Mucosa of descending colon (tissue), 3 donors: Measurements from ENCODE around the gene PIP5K1C. TPM values are rescaled to one million over a fixed set of nuclear protein-coding genes. Genes with fewer than 3 reads are reported as not detected.

Experiments
- ATAC-seq: fragments of 200-7000 bp; cut with Tn5 transposase; one replicate; pipeline ENCODE4 v1.9.1; 2020; ENCODE audit warnings: mild to moderate bottlenecking, moderate library complexity
- DNase-seq, 3 donors: peaks; one replicate each; pipeline ENCODE4 v3.0.0-alpha.2; 2020
- H3K36me3 ChIP-seq: fragments of 200-600 bp; one replicate; pipeline ENCODE4 v1.8.0; 2021; ENCODE audit warnings: low read depth, mild to moderate bottlenecking
- H3K4me1 ChIP-seq: fragments of 200-600 bp; one replicate; pipeline ENCODE4 v1.8.0; 2021; ENCODE audit warnings: low read depth, mild to moderate bottlenecking
- H3K4me3 ChIP-seq: fragments of 200-600 bp; one replicate; pipeline ENCODE4 v1.8.0; 2021; ENCODE audit warnings: mild to moderate bottlenecking
- H3K9me3 ChIP-seq: fragments of 200-600 bp; one replicate; pipeline ENCODE4 v1.8.0; 2021; ENCODE audit warnings: mild to moderate bottlenecking
- CTCF ChIP-seq: fragments of 200-600 bp; IDR thresholded peaks from one replicate; pipeline ENCODE4 v1.8.0; 2022; ENCODE audit warnings: antibody characterized with exemption, mild to moderate bottlenecking
- intact Hi-C, 2 donors: fragments of 100-400 bp; cut with DNase I in 1 of 2; cut with micrococcal nuclease in 1 of 2; formaldehyde crosslinking; loops; one replicate each; pipeline versions ENCODE4 v1.11.0 to v1.11.1; 2022; cut with DNase I, micrococcal nuclease
- total RNA-seq, 3 donors: library from RNA; stranded (reverse); fragmentation: NEBNext Ultra II Directional in 2 of 3; extraction: Animal tissue kit (Norgen Biotek cat#: 25700) in 2 of 3; gene quantifications; one replicate each; pipeline versions ENCODE4 v1.2.1 to v1.2.4, GENCODE V29; 2021 to 2023
- donor health status: DM: no; HTN: no; CAD: no; lungs with moderate emphysema.
- donor health status: DM: no; HTN: no; CAD: no.
- donor health status: DM: no; HTN: yes; CAD: no.

Gene PIP5K1C
- total RNA-seq, 3 donors from 2014 or later, result 23.1 to 95.2 (median 23.2) TPM

- no peak for TF ChIP-seq CTCF
- no peak for DNase-seq
- H3K4me3 ChIP-seq, result no peak overlapping the region
- no peaks in the 10 kb centered on the region for H3K36me3 ChIP-seq
- ATAC-seq, result no peak
- no peaks in the 10 kb centered on the region for H3K4me1 ChIP-seq
- no peaks in the 10 kb centered on the region for H3K9me3 ChIP-seq
- intact Hi-C loops, result no loop called here
Observed at GRCh38 chr19:3595521-3596061, 104.7 kb downstream of the PIP5K1C start.

- no peak for ATAC-seq
- Histone ChIP-seq H3K36me3 (no peaks in the 10 kb centered on the region), H3K9me3 (no peaks in the 10 kb centered on the region), H3K4me3 (no peak overlapping the region), H3K4me1 (no peaks in the 10 kb centered on the region)
- no peak for TF ChIP-seq CTCF
- intact Hi-C loops, result no loop called here
- no peak for DNase-seq
Observed at GRCh38 chr19:3593156-3593555, 107.1 kb downstream of the PIP5K1C start.

- H3K36me3 ChIP-seq, result no peaks in the 10 kb centered on the region
- no peak for ATAC-seq
- intact Hi-C loops, result no loop called here
- no peak for TF ChIP-seq CTCF
- H3K9me3 ChIP-seq, result no peaks in the 10 kb centered on the region
- H3K4me1 ChIP-seq, result no peaks in the 10 kb centered on the region
- no peak for DNase-seq
- no peak overlapping the region for H3K4me3 ChIP-seq
Observed at GRCh38 chr19:3591876-3592613, 108.2 kb downstream of the PIP5K1C start.

- H3K36me3 ChIP-seq, result no peaks in the 10 kb centered on the region
- ATAC-seq, result no peak
- no peak overlapping the region for H3K4me3 ChIP-seq
- intact Hi-C loops, result no loop called here
- H3K9me3 ChIP-seq, result no peaks in the 10 kb centered on the region
- no peak for DNase-seq
- no peak for TF ChIP-seq CTCF
- no peaks in the 10 kb centered on the region for H3K4me1 ChIP-seq
Observed at GRCh38 chr19:3590991-3591659, 109.1 kb downstream of the PIP5K1C start.

GRCh38 chr19:3589949-3590348, 110.3 kb downstream of the PIP5K1C start:
- intact Hi-C loops, result no loop called here
- no peak for ATAC-seq
- Histone ChIP-seq H3K4me3 (no peak overlapping the region), H3K36me3 (no peaks in the 10 kb centered on the region), H3K4me1 (no peaks in the 10 kb centered on the region), H3K9me3 (no peaks in the 10 kb centered on the region)
- no peak for DNase-seq
- no peak for TF ChIP-seq CTCF
